SK-N-SH (cell line): ENCODE results near the gene CDKN2B-AS1. TPM values are rescaled to one million over a fixed set of nuclear protein-coding genes. Genes with fewer than 3 reads are reported as not detected.

Experiments used
- CTCF ChIA-PET: fragments of 300-600, 350-600 bp; formaldehyde crosslinking; extraction: SDS; loops from one replicate; lab custom pipeline; 2021; lab: Yijun Ruan, JAX
- POLR2A ChIA-PET: fragments of 350-600 bp; sonication (Branson Sonifier 250); formaldehyde crosslinking; extraction: SDS; loops from one replicate; lab custom pipeline; 2020; ENCODE audit warnings: antibody characterized with exemption, inconsistent platforms; lab: Yijun Ruan, JAX
- DNase-seq: peaks from one replicate; pipeline ENCODE4 v3.0.0; 2012
- H2AFZ ChIP-seq: fragments of 200-600 bp; sonication (generic); 2 replicates; pipeline ENCODE4 v1.8.1; 2016; ENCODE audit warnings: antibody characterized with exemption, mild to moderate bottlenecking, low read depth
- H3F3A ChIP-seq: fragments of 200-600 bp; sonication (generic); replicated peaks from 2 replicates; pipeline ENCODE3; 2016; ENCODE audit warnings: antibody characterized with exemption, mild to moderate bottlenecking; ENCODE audit not compliant: insufficient read depth
- H3K27ac ChIP-seq, 2 experiments: fragments of 200-500 bp in 1 of 2; fragments of 200-600 bp in 1 of 2; sonication (Bioruptor generic) in 1 of 2; sonication (generic), shearing (Covaris generic) in 1 of 2; 2 replicates each; pipeline versions ENCODE4 v1.5.1 to v1.6.1; 2014 to 2016; ENCODE audit warnings: low read depth in 2 of 2, inconsistent platforms in 1 of 2, low read length in 1 of 2, mild to moderate bottlenecking in 1 of 2, mixed read lengths in 1 of 2
- H3K27me3 ChIP-seq: fragments of 200-600 bp; sonication (generic), shearing (Covaris generic); 2 replicates; pipeline ENCODE4 v1.6.1; 2016; ENCODE audit warnings: mixed run types; ENCODE audit not compliant: insufficient read depth
- H3K36me3 ChIP-seq, 2 experiments: fragments of 200-500 bp in 1 of 2; fragments of 200-600 bp in 1 of 2; sonication (Bioruptor generic) in 1 of 2; sonication (generic) in 1 of 2; replicated peaks in 1 of 2; 2 replicates each; pipeline versions ENCODE3 to v1.5.1; 2014 to 2016; ENCODE audit warnings: low read length in 1 of 2, mild to moderate bottlenecking in 1 of 2; ENCODE audit not compliant: insufficient read depth in 2 of 2, control insufficient read depth in 1 of 2
- H3K4me1 ChIP-seq, 2 experiments: fragments of 200-500 bp in 1 of 2; fragments of 200-600 bp in 1 of 2; sonication (Bioruptor generic) in 1 of 2; sonication (generic), shearing (Covaris generic) in 1 of 2; 2 replicates each; pipeline versions ENCODE4 v1.5.1 to v1.6.1; 2014 to 2016; ENCODE audit warnings: low read depth in 1 of 2, low read length in 1 of 2, mixed run types in 1 of 2; ENCODE audit not compliant: insufficient read depth in 2 of 2, control insufficient read depth in 1 of 2
- H3K4me2 ChIP-seq: fragments of 200-600 bp; sonication (generic), shearing (Covaris generic); 2 replicates; pipeline ENCODE4 v1.6.1; 2017; ENCODE audit warnings: mixed run types
- H3K4me3 ChIP-seq, 2 experiments: fragments of 200-500 bp in 1 of 2; fragments of 200-600 bp in 1 of 2; sonication (Bioruptor generic) in 1 of 2; sonication (generic), shearing (Covaris generic) in 1 of 2; 2 replicates each; pipeline versions ENCODE4 v1.5.1 to v1.8.1; 2014 to 2016; ENCODE audit warnings: low read depth in 2 of 2, inconsistent platforms in 1 of 2, low read length in 1 of 2, mild to moderate bottlenecking in 1 of 2, mixed read lengths in 1 of 2, moderate library complexity in 1 of 2
- H3K79me2 ChIP-seq: fragments of 200-600 bp; sonication (generic); 2 replicates; pipeline ENCODE4 v1.8.1; 2017; ENCODE audit warnings: mild to moderate bottlenecking; ENCODE audit not compliant: insufficient read depth
- H3K9ac ChIP-seq: fragments of 200-600 bp; sonication (generic); 2 replicates; pipeline ENCODE4 v1.6.1; 2017; ENCODE audit warnings: mixed run types
- H3K9me2 ChIP-seq: fragments of 200-600 bp; sonication (generic); 2 replicates; pipeline ENCODE4 v1.6.1; 2017; ENCODE audit warnings: mixed run types
- H3K9me3 ChIP-seq: fragments of 200-600 bp; sonication (generic); 2 replicates; pipeline ENCODE4 v1.6.1; 2017; ENCODE audit warnings: mixed run types, mild to moderate bottlenecking, moderate library complexity
- H4K20me1 ChIP-seq: fragments of 200-600 bp; sonication (generic); 2 replicates; pipeline ENCODE4 v1.6.1; 2017; ENCODE audit warnings: mild to moderate bottlenecking, mixed run types; ENCODE audit not compliant: insufficient read depth
- CHD2 ChIP-seq: fragments of 150-350 bp; IDR thresholded peaks from 2 replicates; pipeline ENCODE4 v1.6.1; 2018; ENCODE audit warnings: low read length; ENCODE audit not compliant: partially characterized antibody
- EZH2phosphoT487 ChIP-seq: fragments of 200-600 bp; sonication (generic); IDR thresholded peaks from 2 replicates; pipeline ENCODE4 v1.6.1; 2017; ENCODE audit warnings: low read depth, mixed run types, mild to moderate bottlenecking, antibody characterized with exemption, moderate library complexity, borderline replicate concordance
- FOSL2 ChIP-seq: IDR thresholded peaks from 2 replicates; pipeline ENCODE4 v1.4.0; 2012; ENCODE audit warnings: low read depth, mild to moderate bottlenecking, moderate library complexity, borderline replicate concordance
- FOXM1 ChIP-seq: IDR thresholded peaks from 2 replicates; pipeline ENCODE4 v1.4.0; 2012; ENCODE audit warnings: low read depth, mild to moderate bottlenecking
- GABPA ChIP-seq: IDR thresholded peaks from 2 replicates; pipeline ENCODE4 v1.4.0; 2012; ENCODE audit warnings: low read depth, mild to moderate bottlenecking
- GATA2 ChIP-seq: sonication (generic); formaldehyde crosslinking; IDR thresholded peaks from 2 replicates; pipeline ENCODE4 v1.5.0; 2020; ENCODE audit warnings: mild to moderate bottlenecking, missing genetic modification reagents
- IRF3 ChIP-seq: fragments of 150-350 bp; IDR thresholded peaks from 2 replicates; pipeline ENCODE4 v1.6.1; 2016; ENCODE audit warnings: mild to moderate bottlenecking, low read depth, low read length
- MEF2A ChIP-seq: IDR thresholded peaks from 2 replicates; pipeline ENCODE4 v1.4.0; 2012; ENCODE audit warnings: low read depth, borderline replicate concordance
- MXI1 ChIP-seq: IDR thresholded peaks from 2 replicates; pipeline ENCODE4 v1.6.1; 2012; ENCODE audit warnings: mild to moderate bottlenecking, low read depth, low read length, improper control_type of control experiment
- POLR2AphosphoS5 ChIP-seq: IDR thresholded peaks from 2 replicates; pipeline ENCODE4 v1.6.1; 2012; ENCODE audit warnings: low read depth, low read length
- RAD21 ChIP-seq: IDR thresholded peaks from 2 replicates; pipeline ENCODE4 v1.6.1; 2012; ENCODE audit warnings: mild to moderate bottlenecking, low read length
- REST ChIP-seq: IDR thresholded peaks from 2 replicates; pipeline ENCODE4 v1.6.1; 2012; ENCODE audit warnings: mild to moderate bottlenecking, low read depth, low read length, moderate library complexity
- RFX5 ChIP-seq: IDR thresholded peaks from 2 replicates; pipeline ENCODE4 v1.6.1; 2012; ENCODE audit warnings: mild to moderate bottlenecking, improper control_type of control experiment, low read length
- RXRA ChIP-seq: IDR thresholded peaks from 2 replicates; pipeline ENCODE4 v1.4.0; 2012; ENCODE audit warnings: low read depth, mild to moderate bottlenecking, borderline replicate concordance
- SIN3A ChIP-seq: IDR thresholded peaks from 2 replicates; pipeline ENCODE4 v1.6.1; 2012; ENCODE audit warnings: low read depth, mild to moderate bottlenecking, low read length, moderate library complexity, borderline replicate concordance
- USF1 ChIP-seq: IDR thresholded peaks from 2 replicates; pipeline ENCODE4 v1.4.0; 2012; ENCODE audit warnings: low read depth, borderline replicate concordance
- ZBTB33 ChIP-seq: IDR thresholded peaks from 2 replicates; pipeline ENCODE4 v1.4.0; 2012; ENCODE audit warnings: low read depth, borderline replicate concordance
- WGBS: methylation state at CpG from one replicate; pipeline ENCODE4 v1.1.6; 2017; ENCODE audit warnings: low lambda C conversion rate; 5-methylcytosine and 5-hydroxymethylcytosine counted together
- polyA plus RNA-seq, 3 experiments: library from polyadenylated mRNA; depleted of rRNA; stranded (reverse); fragments of >200 nt; gene quantifications; 2 replicates each; pipeline ENCODE4 v1.2.3, GENCODE V29; 2012

CDKN2B-AS1 gene
- polyA plus RNA-seq, 1 of the 3 experiments (the other 2 are of a cell fraction) = 0.25 TPM

- H2AFZ ChIP-seq = no peak overlapping the region
- H3K27ac ChIP-seq = no peak overlapping the region
- DNase-seq = no peak
- H3K9me2 ChIP-seq = no peaks in the 10 kb centered on the region
- ChIA-PET POLR2A (no interaction called here), CTCF (interaction anchor here (0.6 to 1.0 kb wide), 3 partner anchors 24 to 100 kb away, joined by 3 read pairs; no protein-coding TSS in a partner anchor)
- no peaks in the 10 kb centered on the region for H3K4me1 ChIP-seq
- no peak overlapping the region for H3K4me2 ChIP-seq
- TF ChIP-seq FOXM1 = no peak
- no peaks in the 10 kb centered on the region for H3K9me3 ChIP-seq
- H3K79me2 ChIP-seq = no peaks in the 10 kb centered on the region
- H3K27me3 ChIP-seq = no peaks in the 10 kb centered on the region
- H3K4me3 ChIP-seq = no peak overlapping the region
- no peaks in the 10 kb centered on the region for H4K20me1 ChIP-seq
- 14% methylated on average over 4 of the region's 4 CpGs for WGBS
- no peak overlapping the region for H3K9ac ChIP-seq
- no peaks in the 10 kb centered on the region for H3F3A ChIP-seq
- H3K36me3 ChIP-seq = no peaks in the 10 kb centered on the region
Measured at GRCh38 chr9:22065431-22066200, 71.0 kb downstream of the CDKN2B-AS1 start.

GRCh38 chr9:22067196-22067595 is 72.6 kb downstream of the CDKN2B-AS1 start:
- Histone ChIP-seq H3K9me2 (no peaks in the 10 kb centered on the region), H3K36me3 (no peaks in the 10 kb centered on the region)

More at GRCh38 chr9:22067196-22067595, 72.6 kb downstream of the CDKN2B-AS1 start:
- Histone ChIP-seq H3F3A (no peaks in the 10 kb centered on the region), H3K9me3 (no peaks in the 10 kb centered on the region), H3K4me1 (no peaks in the 10 kb centered on the region), H3K27ac (no peak overlapping the region), H3K4me2 (no peak overlapping the region)
- POLR2A ChIA-PET = interaction anchor here (0.6 kb wide), 1 partner anchor 252 kb away, joined by 3 read pairs; no protein-coding TSS in a partner anchor
- CTCF ChIA-PET = interaction anchor here (1.0 kb wide), 1 partner anchor 13 kb away, joined by 3 read pairs; no protein-coding TSS in a partner anchor
- WGBS = 36% methylated on average over 4 of the region's 4 CpGs
- no peak for TF ChIP-seq EZH2phosphoT487
- no peak for TF ChIP-seq FOXM1
- no peak for TF ChIP-seq POLR2AphosphoS5
- no peak for TF ChIP-seq RAD21
- TF ChIP-seq SIN3A = no peak
- no peak for TF ChIP-seq IRF3
- TF ChIP-seq RXRA = no peak
- TF ChIP-seq GATA2 (CRISPR knock-in tag) = no peak
- TF ChIP-seq MEF2A = no peak
- TF ChIP-seq REST = no peak
- no peak for TF ChIP-seq FOSL2
- no peak for TF ChIP-seq CHD2
- TF ChIP-seq ZBTB33 = no peak
- no peak for TF ChIP-seq MXI1
- TF ChIP-seq USF1 = no peak
- no peak for TF ChIP-seq GABPA
- TF ChIP-seq RFX5 = no peak
- TF ChIP-seq, all 33 proteins: peak for 0
- Histone ChIP-seq H3K27me3 (no peaks in the 10 kb centered on the region), H3K79me2 (no peaks in the 10 kb centered on the region), H2AFZ (no peak overlapping the region), H4K20me1 (no peaks in the 10 kb centered on the region), H3K9ac (no peak overlapping the region), H3K4me3 (no peak overlapping the region)
- no peak for DNase-seq
